GM19351 (cell line): ENCODE data around the gene ITPRIP.

Source experiments
- ATAC-seq: cut with Tn5 transposase; IDR thresholded peaks from one replicate; pipeline ENCODE4 v1.9.1; 2021; ENCODE audit warnings: mild to moderate bottlenecking, moderate library complexity; ENCODE audit not compliant: unreplicated experiment

ITPRIP gene

DNA sequence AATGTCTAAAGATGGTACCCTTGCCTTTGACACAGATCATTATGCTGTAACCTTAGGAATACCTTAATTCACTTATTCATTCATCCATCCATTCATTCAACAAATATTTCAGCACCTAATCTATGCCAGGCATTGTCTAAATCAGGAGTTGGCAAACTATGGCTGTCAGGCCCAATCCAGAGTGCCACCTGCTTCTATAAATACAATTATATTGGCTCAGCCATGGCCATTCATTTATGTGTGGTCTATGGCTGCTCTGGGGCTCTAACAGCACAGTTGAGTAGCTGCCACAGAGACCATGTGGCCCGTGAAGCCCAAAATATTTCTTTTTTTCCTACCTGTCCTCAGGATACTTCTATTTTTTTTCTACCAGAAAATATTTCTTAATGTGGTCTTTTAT is 6.0 kb upstream of the ITPRIP start:
- ATAC-seq = no peak

DNA sequence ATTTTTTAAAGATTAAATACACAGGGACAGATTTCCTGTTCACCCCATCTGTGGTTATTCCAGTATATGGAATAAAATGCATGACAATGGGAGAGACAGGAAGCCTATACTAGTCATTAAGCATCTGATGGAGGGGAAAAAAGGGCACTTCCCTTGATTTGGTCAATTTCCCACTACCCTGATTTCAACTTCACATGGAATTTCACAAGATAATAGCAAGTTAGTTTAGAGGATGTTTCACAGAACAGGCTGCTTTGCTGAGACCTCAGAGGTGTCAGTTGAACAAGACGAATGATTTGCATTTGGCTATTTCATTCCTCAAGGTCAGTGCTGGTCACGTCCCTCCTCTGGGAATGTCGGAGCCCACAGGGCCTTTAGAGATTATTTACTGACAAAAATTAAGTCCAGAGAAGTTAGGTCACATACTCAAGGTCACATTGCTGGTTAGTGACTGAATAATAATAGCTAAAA is 4.7 kb upstream of the ITPRIP start:
- ATAC-seq = no peak

DNA sequence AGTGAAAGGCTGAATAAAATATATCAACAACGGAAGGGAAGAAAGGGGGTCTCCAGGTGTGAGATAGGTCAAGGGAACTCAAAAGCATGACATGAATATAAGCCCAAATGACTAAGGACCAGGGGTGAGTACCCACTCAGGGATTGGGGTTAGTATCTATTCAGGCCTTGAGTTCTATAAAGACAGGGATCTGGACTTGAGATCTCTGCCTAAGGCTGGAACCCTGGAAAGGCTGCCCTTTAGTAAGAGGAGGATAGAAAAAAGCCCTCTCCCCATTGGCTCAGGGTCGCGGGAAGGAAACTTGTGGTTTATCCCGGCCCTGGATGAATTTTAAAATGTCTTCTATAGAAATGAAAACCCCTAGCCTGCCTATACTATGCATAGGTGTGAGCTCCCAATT is 2.4 kb upstream of the ITPRIP start:
- ATAC-seq = no peak

DNA sequence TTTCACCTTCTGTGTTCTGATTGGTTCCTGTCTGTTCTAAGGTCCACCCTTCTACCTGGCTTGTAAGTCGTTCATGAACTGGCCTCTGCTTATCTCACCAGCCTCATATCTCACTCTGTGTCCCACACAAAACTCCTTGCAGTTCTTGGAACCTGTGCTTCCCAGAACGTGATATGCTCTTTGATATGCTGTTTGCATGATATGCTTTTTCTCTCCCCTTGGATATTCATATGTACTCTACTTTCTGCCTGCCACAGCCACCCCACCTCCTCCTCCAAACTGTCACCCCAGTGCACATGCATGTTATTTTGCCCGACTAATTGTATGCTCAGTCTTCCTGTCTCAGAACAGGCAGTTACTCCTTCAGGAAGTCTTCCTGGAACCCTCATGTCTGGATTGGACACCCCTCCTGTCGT is 1.9 kb upstream of the ITPRIP start:
- ATAC-seq = no peak

DNA sequence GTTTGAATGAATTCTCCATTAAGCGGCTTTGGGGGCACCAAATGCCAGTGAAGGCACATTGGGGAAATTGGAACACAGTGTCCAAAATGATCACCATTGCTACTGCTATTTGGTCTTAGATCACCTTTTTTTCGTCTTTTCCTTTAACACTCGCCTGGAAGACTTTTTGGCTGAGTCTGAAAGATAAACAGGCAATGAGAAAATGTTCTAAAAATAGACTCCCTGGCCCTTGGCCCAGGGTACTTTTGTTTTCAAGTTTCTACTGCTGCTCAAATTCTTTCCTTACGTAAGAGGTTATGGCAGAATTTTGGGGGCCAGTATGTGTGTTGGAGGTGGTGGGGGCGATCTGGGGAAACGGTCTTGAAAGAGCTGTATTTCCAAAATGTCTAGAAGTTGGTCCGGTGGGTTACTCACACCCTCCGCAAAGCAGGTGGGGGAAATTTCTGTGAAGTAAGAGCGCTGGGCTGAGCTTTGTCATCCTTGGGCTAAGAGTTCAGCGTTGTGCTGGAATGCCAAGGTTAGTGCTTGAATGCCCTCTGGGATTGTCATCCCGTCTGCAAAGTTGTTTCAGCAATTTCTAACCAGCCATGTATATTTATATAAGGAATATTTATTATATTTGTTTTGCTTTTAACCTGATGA is 1.3 kb upstream of the ITPRIP start:
- no peak for ATAC-seq

DNA sequence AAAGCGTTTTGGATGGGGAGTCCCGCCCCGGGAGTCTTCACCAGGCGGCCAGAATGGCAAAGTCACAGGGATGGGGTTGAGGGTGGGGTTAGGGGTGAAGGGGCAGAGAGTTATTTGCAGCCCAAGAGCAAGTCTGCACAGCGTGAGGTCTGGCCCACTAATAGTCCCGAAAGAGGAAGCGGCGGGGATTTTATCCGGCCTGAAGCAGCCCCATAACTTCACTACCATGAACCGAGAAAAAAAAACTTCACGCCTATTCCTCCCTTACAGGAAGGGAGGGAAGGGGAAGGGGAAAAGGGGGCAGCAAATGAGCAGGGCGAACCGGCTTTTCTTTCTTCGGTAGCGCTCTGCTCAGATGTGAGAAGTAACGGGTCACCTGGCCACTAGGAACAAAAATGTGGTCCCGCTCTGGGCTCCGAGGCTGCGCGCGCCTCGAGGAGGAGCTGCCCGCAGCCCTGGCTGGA is 712 bp downstream of the ITPRIP start:
- ATAC-seq = peak; percentile 50

DNA sequence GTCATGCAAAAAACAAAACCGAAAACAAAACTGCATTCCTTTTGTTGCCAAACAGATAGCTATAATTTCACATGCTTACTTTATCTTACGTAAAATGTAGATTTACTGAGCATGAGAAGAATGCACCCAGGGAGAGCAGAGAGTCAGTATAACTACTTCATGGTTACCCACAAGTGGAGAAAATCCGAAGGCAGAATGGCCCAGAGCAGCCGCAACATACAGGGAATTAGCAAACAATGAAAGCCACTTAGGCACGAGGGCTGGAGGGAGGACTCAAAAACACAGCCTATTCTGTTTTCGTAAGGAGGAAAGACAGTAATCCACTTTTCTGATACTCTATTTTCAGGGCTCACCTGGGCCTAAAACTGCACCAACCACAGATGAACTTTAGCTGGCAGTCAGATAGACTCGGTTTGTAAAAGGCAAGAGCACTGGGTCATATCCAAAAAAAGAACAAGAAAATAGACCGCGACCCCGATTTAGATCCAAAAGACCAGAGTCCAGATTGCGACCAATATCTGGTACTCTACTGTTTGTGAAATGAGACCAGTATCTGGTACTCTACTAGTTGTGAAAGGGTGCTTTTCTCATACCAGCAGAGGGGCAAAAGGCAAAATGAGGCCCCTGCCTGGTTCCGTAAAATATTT is 1.3 kb downstream of the ITPRIP start:
- ATAC-seq = peak; percentile 29

DNA sequence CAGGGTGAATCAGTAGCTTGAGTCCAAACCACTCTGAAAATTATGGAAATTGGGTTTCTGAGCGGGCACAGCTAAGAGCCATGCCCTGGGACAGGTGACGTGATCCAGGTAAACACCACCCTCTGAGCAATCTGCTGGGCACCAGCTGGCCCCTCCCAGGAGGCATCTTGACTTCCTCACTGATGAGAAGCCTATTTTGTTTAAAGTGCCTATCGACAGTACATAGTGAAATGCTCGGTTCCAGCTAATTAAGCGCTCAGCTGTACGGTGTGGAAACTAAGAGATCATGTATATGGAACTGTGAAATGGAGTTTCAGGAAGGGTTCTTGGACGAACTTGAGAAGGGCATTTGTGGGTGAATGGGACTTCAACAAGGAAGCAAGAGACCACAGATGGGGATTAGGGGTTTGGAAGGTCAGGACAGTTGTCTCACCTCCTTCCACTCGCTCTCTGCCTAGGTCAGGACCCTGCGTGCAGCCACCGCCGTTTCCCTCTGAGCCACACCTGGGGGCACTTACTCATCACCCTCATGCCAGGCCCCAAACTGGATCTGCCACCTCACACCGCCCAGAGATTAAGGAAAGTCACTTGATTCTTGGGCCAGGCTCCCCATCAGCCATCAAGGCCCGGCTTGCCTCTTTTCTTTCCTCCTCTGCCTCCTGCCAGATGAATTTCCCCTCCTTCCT is 3.2 kb downstream of the ITPRIP start:
- ATAC-seq = no peak

DNA sequence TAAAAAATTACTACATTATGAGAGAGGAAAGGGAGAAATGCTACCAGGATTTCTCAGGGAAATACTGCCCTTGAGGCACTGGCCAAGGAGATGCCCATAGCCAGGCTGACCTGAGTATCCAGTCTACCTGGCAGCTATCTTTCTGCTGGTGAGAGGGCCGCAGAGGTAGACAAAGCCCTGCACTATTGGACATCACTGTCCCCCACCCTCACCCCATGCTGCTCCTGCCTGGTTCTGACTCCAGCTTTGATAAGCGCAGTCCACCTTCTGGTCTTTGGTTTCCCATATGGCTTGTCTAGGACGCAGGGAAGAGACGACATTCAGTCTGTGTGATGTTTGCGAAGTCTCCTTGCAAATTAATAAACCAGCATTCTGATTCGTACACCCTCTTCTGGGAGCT is 3.7 kb downstream of the ITPRIP start:
- no peak for ATAC-seq

DNA sequence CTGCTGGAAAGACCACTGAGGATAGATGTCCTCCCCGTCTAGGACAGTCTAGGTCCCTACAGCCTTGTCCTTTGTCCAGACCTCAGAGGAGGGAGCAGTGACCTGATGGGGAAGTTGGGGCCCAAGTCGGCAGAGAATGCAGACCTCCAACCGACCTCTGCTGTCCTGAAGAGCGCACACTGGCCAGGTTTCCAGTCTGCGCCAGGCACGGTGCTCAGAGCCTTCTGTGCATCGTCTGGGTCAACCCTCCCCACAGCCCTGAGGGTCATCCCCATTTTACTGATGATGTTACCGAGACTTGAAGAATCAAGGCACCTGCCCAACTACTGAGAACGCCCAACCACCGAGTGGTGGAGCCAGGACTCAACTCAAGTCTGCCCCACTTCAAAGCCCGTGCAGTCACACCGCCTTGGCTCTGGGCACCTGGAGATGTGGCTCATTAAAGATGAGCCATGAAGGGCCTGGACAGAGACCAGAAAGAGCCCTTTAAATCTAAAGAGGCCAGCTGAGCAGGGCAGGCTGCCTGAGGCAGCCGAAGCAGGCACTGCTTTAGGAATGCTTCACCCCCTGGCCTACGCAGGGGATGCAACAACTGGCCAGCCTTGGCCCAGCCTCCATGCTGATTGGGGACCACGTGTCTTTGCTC is 4.4 kb downstream of the ITPRIP start:
- no peak for ATAC-seq

DNA sequence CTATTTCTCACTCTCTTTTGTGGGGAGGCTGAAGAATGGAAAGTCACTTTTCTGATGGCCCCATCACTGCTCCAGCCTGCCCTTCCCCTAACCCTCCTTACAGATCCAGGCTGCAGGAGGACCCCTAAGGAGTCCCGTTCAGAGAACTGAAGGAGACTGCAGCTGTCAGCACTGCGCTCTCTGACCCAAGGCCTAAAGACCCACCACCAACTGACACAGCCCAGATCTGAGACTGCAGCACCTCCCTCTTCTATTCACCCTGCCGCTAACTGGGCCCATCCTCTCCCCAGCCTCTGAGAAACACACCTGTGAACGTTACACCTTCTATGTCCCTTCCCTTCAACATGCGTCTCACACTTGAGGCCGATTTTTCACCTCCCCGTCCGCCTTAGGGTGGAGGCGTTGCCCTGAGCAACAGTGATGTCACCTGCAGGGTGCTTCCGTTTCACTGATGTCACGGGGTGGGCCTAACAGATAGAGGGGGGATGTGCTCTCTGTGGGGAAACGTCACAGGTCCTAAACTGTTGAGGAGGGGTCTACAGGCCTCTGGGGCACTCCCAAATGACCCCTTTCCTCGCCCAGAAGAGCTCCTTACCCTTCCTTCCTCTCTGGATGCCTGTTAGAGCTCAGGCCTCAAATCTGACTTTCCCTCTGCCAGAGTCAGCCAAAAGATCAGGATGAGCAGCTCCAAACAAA is 5.1 kb downstream of the ITPRIP start:
- no peak for ATAC-seq

DNA sequence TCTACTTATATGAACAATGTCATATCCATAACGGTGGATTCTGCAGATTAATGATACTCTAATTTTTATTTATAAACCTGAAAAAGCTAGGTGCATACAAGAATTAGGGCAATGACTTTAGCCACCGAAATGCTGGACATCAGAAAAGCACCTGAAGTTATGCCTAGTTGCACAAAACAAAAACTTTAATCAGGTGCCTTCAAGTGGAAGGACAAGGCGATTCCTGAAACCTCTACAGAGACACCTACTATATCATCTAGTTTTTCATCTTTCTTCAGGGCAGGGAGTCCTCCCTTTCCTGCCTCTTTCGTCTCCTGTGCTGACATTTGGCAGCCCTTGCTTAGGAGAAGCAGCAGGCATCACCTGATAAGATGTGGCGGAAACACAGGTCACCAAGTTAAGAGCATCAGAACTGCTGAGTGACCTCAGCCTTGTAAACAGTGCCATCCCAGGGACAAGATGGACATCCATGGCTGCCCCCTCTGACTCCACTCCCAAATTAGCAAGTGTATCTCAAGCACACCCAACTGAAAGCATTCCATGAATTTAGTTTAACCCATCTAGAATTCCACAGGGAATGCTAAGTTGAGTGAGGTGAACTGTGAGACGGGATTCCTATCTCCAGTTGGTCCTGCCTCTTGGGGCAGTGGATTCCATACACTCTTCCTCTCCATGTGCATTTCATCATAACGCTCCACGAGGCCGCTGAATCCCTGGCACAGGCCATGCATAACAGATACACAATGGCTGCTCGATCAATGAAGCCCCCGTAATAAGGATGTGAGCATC is 5.8 kb downstream of the ITPRIP start:
- no peak for ATAC-seq

DNA sequence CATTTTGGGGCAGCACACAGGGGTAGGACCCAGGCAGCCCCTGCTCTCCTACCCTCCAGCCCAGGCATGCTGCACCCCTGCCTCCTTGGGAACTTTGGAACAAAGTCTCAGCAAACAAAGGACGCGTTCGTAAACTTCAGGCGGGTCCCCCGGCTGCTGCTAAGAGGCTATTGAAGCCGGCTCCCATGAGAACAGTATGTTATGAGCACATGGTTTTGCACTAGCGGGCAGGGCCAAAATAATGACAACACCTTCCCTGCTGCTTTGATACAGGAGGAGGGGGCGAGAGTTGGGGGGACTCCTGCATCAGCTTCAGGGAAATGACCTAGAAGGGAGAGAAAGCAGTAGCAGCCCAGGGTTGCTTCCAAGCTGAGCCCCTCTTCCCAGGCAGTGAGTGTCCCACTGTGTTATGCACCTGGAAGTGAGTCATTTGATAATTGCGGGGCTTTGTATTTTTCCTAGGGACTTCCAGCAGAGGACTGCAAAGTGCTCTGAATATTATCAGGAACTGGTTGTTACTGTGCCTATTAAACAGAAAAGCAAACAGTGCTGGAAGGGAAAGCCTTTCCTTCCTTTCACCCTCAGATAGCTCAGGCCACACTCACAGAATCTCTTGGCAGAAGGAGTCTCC is 6.9 kb downstream of the ITPRIP start:
- no peak for ATAC-seq

DNA sequence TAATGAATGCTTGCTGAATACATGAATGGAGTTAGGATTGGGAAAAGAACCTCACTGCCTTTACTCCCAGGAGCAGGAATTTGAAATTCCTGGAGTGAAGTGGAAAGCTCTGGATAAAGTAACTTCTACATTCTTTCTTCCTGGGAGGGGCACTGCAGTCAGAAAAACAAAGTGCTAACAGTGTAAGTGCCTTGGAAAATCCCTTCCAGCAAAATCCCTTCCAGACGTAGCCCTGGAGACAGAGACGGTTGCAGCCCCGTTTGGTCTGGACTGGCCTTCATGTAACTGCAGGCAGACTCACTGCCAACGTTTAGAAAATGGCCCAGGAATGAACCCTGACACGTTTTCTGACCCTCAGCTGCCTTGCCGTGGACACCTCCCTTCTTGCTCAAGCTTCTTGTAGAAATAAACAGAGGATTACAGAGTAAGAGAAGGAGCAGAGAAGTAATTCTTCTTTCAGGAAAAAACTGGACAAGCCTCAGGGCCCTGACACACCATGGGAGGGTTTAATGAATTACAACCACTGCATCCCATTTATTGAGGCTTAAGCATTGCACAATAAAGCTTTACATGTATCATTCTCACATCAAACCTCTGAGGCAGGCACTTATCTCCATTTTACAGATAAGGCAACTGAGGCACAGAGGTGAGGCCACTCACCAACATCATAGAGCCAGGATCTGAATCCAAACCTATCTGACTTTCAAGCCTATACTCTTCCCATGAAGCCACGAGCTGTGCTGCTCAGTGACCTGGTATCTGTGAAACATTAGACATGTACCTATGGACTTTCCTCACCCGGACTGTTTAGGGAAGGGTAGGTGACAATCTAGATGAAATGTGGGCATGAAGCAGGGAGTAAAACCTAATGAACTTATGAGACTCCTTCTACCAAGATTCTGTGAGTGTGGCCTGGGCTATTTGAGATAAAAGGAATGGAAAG is 7.8 kb downstream of the ITPRIP start:
- ATAC-seq = no peak

DNA sequence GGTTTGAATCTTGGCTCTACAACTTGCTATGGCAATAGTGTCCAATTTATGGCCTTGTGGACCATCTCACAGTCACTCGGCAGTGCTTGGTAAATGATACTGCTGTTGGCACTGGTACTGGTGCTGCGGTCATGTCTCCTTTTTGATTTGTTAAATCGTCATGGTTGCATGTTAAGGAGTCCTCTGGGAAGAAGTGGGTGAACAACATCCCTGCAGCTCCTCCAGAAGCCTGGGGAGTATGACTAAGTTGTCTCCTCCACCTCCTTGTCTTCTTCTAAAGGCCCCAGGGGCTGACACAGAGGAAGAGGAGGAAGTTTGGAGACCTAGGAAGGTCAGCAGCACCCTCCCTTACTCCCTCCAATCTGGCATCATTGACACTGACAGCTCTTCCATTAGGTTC is 8.5 kb downstream of the ITPRIP start:
- ATAC-seq = no peak

DNA sequence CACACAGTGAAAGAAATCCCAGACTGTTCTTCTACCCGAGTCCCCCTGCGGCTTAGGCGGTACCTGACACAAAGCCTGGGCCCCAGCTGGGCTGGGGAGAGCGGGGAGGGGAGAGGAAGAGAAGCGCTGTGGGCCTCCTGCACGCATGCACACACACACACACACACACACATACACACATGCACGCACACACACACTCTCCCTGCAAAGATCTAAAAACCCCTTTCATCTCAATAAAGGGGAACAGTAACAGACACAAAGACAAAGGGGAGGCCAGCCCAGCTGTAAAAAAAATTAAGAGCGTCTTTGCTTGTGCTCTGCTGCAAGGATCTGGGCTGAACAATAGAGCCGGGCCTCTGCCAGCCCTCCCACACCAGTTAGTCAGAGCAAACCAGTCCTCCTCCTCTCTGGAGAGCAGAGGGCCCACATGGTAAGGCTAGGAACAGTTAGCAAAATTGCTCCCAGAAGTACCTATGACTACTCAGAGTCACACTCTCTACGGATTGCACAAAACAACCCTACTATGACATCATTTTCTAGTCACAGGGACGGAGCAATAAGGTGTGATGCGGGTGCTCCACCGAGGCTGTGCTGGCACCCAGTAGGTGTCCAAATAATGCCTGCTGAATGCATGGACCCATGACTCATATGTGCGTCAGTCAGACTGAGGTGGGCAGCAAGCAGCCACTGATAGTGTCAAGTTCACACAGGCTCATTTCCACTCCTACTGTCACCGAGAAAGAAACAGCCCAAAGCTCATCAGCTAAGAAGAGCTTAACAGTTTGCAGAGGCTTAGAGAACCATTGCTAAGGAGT is 9.2 kb downstream of the ITPRIP start:
- peak; percentile 48 for ATAC-seq

DNA sequence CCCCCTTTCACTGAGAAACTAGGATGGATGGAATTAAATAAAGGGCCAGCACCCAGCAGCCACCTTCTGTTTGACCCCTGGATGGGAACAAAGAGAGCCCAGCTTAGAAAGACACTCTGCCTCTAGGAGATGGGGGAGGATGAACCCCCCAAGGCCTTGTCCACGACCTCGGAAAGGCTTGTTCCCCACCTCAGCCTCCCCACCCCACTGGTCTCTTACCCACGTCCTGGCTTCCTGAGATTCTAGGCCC is 9.7 kb downstream of the ITPRIP start:
- ATAC-seq = no peak
